Liver (tissue), 3 donors: Measurements from ENCODE around the gene PDIA4.

Source experiments
- ATF3 ChIP-seq: IDR thresholded peaks from 2 replicates; pipeline ENCODE4 v1.6.1; 2016; ENCODE audit warnings: antibody characterized with exemption
- CTCF ChIP-seq: fragments of 150-350 bp; IDR thresholded peaks from 2 replicates; pipeline ENCODE4 v1.5.1; 2017; ENCODE audit warnings: improper control_type of control experiment, low read depth, low read length; ENCODE audit not compliant: missing input control
- GABPA ChIP-seq, 2 donors: IDR thresholded peaks in 1 of 2; conservative IDR thresholded peaks in 1 of 2; 2 replicates each; pipeline ENCODE4 v1.6.1; 2016; ENCODE audit warnings: antibody characterized with exemption in 2 of 2, mild to moderate bottlenecking in 1 of 2, moderate library complexity in 1 of 2
- MAX ChIP-seq: IDR thresholded peaks from 2 replicates; pipeline ENCODE4 v1.6.1; 2016; ENCODE audit warnings: antibody characterized with exemption
- RAD21 ChIP-seq, 2 donors: IDR thresholded peaks; 2 replicates each; pipeline ENCODE4 v1.6.1; 2016; ENCODE audit warnings: antibody characterized with exemption in 2 of 2, mild to moderate bottlenecking in 2 of 2
- REST ChIP-seq: IDR thresholded peaks from 2 replicates; pipeline ENCODE4 v1.6.1; 2016; ENCODE audit warnings: antibody characterized with exemption, mild to moderate bottlenecking
- SP1 ChIP-seq: IDR thresholded peaks from 2 replicates; pipeline ENCODE4 v1.6.1; 2018; ENCODE audit warnings: antibody characterized with exemption, mild to moderate bottlenecking
- TAF1 ChIP-seq: conservative IDR thresholded peaks from 2 replicates; pipeline ENCODE4 v1.6.1; 2016; ENCODE audit warnings: antibody characterized with exemption, mild to moderate bottlenecking
- donor health status: healthy.
- donor health status: healthy.

- TF ChIP-seq CTCF (no peak), RAD21 (IDR thresholded peaks at IDR 0.05) (no peak), TAF1 (no peak), SP1 (no peak), GABPA (IDR thresholded peaks at IDR 0.05 in 1 of 2, conservative IDR thresholded peaks at IDR 0.05 in 1 of 2) (no peak), ATF3 (no peak), REST (no peak), MAX (no peak)
These were observed 3.1 kb upstream of the PDIA4 start for GRCh38 chr7:149031353-149031910.
